SK-N-MC (cell line): ENCODE results near the gene KCNQ1.

Experiments
- EZH2 ChIP-seq: fragments of 200-600 bp; sonication (generic); IDR thresholded peaks from one replicate; pipeline ENCODE4 v1.6.1; 2017; ENCODE audit warnings: antibody characterized with exemption
- FOXP2 ChIP-seq: optimal IDR thresholded peaks from 2 replicates; pipeline ENCODE3; 2011; ENCODE audit warnings: mild to moderate bottlenecking, moderate library complexity; ENCODE audit not compliant: insufficient read depth; ENCODE audit errors: extremely low read length, control extremely low read depth
- POLR2AphosphoS5 ChIP-seq: IDR thresholded peaks from 2 replicates; pipeline ENCODE4 v1.6.1; 2012; ENCODE audit warnings: mild to moderate bottlenecking, low read depth, low read length, borderline replicate concordance

GRCh38 chr11:2704896-2705606 is 260.2 kb downstream of the KCNQ1 start:
- TF ChIP-seq EZH2 (no peak), FOXP2 (no peak), POLR2AphosphoS5 (no peak)
